SK-N-DZ (cell line): ENCODE data around the gene NAV3.
"Not testable (repeated sequence)": the region's sequence is repeated elsewhere in the genome, so short reads cannot be mapped to it uniquely, and the experiment has no call there.

Experiments used
- DNase-seq: peaks from one replicate; pipeline ENCODE4 v3.0.0-alpha.2; 2015; ENCODE audit warnings: low spot score

Gene NAV3

DNA sequence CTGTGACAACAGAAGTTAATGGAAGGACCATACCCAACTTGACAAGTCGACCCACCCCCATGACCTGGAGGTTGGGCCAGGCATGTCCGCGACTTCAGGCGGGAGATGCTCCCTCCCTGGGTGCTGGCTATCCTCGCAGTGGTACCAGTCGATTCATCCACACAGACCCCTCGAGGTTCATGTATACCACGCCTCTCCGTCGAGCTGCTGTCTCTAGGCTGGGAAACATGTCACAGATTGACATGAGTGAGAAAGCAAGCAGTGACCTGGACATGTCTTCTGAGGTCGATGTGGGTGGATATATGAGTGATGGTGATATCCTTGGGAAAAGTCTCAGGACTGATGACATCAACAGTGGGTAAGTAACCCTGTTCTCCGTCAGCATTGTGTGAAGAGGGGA lies 220.1 kb downstream of the NAV3 start:
- no peak for DNase-seq

DNA sequence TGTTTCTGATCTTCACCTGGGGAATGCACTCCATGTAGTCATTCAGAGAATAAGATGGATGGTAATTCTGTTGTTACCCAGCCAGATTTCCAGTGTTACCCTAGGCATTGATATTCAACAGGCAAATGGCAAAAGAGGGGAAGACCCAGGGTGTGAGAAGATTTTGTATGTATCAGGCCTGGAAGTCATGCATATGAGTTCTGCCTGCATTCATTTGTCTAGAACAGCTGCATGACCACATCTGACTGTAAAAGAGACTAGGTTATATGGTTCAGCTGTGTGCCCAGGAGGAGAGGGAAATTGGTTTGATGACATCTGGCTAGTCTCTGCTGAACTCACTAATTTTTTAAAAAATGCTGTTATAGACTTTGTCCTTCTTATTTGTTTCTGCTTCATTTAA lies 224.9 kb downstream of the NAV3 start:
- DNase-seq: no peak

DNA sequence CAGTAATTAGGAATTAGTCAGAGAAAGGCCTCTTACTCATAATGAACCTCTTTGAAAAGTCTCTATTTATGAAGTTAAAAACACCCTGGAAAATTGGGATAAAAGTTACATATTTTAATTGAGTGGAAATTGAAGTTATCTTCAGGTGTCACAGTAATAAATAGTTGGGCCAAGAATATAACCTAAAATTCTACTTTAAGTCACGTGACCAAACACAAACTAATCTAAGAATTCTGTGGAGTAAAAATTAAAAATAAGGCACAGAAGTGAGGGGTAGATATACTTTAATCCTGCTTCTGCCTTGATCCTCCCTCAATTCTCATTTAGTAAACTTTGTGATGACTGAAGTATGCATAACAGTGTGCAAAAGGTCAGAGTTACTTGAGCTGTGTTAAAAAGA lies 226.4 kb downstream of the NAV3 start:
- DNase-seq: no peak

DNA sequence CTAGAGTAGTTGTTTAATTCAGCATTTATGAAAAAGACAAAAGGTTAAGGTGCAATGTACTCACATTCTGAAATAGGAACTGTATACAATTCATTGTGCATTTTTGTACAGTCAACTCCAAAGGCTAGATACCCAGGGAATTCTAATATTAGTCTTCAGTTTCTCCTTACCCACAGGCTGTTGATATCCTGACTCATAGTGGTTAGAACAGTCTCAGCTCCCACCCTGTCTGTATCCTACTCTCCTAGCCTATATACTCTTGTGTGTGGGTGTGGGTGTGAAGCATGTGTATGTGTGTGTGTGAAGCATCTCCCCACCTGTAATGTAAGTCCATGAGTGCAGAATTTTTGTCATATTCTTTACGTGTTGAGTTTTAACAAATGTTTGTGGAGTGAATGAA lies 229.5 kb downstream of the NAV3 start:
- no peak for DNase-seq

DNA sequence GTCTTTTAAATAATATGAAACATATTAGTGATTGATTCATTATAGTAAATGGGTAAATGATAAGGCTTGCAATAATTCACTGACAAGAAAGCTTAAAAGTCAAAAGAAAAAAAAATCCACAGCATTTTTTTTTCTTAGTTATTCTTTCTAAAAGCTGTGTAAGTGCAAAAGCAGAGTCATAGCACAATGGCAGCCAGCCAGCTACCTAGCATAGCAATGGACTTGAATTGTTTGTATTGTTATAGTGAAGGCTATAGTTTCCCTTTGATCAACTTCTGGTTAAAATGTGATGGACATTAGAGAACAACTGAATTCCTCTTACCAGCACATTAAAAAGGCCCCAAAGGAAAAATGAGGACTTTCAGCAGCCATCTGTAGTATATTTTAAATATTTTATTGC lies 232.1 kb downstream of the NAV3 start:
- no peak for DNase-seq

DNA sequence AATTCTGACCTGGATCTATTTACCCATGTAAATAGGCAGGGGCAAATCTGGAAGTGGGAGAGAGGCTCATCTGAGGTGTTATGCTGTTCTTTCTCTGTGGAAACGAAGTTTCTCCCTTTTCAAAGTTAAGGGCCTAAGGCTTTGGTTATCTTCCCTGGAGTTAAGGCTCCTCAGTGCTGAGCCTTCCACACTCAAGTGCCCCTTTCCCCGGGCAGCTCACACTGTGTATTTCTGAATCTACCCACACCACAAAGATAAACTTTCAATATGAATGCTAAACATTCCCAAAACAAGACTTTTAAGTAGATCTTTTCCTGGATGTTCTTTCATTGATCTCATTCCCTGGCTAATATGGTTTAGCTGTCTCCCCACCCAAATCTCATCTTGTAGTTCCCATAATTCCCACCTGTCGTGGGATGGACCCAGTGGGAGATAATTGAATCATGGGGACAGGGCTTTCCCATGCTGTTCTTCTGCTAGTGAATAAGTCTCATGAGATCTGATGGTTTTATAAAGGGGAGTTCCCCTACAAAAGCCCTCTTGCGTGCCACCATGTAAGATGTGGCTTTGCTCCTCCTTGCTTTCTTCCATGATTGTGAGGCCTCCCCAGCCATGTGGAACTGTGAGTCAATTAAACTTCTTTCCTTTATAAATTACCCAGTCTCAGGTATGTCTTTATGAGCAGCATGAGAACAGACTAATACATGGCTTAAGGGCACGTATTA lies 251.1 kb downstream of the NAV3 start:
- DNase-seq: no peak

DNA sequence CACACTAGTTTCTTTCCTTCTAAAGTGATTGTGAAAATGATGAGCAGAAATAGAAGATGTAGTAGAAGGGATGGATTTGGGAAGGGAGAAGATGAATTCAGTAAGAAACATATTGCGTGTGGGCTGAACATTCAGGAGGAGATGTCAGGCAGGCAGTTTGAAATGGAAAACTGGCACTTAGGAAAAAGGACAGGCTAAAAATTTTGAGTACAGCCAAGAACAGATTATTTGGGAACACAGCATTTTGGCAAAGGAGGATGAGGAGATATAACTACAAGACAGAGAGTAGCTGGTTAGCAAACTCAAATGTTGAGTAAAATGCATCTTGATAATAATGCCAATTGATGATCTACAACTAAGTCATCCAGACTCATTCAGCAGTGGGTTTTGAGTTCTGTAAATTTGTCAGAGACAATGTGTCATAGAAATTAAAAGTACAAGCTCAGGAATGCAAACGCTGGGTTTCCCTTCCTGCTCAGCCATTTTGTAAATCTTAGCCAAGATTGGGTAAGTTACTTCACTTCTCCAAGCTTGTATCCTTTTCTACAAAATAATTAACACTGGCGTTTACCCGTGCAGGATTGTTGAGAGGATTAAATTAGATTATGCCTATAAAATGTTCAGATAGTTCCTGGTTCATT lies 255.0 kb downstream of the NAV3 start:
- no peak for DNase-seq

DNA sequence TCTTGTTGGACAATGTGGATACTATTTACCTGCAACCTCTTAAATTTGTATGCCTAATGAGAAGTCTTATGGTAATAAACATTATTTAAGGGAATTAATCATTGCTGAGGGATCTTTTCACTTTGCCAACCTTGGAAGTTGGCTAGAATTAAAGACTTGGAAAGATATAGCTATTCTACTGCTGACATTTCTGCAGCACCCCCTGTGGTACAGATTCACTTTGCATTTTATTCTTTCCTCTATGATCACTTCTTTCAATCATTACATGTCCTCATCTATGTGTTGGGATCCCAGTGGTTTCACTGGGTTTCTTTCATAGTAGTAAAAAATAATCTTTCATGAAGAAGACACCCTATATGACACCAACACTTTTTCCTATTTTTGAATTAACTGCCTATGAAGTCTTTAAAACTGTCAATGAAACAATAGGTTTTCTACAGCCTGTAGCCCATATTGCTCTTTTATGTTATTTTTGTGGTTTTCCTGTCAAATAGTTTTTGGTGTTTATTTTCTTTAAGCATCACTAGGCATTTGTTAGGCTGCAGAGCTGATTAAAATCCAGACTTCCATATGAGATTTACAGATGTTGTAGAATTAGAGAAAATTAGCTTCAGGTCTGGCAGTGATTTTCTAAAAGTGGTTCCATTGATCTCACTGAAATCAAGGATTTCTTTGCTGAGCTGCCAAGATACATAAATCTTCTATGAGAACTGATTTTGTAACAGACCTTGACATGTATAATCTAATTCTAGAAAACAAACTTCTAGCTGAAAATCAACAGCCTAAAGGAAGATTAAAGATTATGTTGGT lies 256.1 kb downstream of the NAV3 start:
- peak; percentile 31 for DNase-seq

DNA sequence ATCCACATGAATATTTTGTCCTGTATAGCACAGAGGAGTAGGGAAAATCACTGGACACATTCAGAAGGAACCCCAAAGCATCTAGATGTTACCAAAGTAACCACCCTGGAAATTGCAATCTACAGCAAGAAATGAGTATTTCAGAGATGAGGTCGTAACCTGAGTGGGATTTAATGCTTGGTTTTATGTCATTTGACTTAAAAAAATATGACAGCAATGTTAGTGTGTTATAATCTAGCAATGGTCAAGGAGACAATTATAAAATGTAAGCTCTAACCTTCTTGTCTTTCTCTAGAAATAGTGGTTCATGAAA lies 256.6 kb downstream of the NAV3 start:
- no peak for DNase-seq

DNA sequence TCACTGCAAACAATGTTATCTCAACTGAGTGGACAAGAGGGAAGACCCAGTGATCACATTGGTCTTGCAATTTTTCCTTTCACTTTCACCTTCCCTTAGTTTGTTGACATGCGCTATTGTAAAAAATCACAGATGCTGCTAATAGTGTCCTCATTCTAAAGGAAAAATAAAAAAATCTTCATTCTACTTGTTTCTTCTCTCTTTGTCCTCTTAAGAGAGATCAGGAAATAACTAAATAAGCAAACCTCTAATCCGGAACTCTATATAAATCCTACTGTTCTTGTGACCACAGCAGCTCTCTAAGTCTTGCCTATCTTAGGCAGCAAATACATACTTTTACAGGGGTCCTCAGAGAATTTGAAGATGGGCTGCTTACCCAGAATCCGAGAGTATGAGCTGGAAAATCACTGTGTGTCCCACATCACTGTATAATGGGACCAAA lies 257.7 kb downstream of the NAV3 start:
- no peak for DNase-seq

DNA sequence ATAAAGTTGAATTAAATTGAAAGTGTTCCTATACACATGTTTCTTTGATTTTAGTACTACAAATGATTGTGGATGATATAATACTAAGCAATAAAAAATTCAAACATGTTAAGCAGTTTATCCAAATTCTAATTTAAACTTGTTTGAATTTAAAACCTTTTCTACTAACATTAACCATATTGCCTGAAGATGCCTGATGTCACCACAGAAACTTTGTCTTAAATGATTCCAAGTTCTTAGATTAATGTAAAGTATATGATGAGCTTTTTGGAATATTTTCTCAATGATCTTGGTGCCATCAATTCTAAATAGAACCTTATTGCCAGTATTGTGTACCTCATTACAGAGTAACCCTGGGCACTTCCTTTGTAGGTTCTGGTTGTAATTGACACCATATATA lies 259.6 kb downstream of the NAV3 start:
- DNase-seq: no peak

DNA sequence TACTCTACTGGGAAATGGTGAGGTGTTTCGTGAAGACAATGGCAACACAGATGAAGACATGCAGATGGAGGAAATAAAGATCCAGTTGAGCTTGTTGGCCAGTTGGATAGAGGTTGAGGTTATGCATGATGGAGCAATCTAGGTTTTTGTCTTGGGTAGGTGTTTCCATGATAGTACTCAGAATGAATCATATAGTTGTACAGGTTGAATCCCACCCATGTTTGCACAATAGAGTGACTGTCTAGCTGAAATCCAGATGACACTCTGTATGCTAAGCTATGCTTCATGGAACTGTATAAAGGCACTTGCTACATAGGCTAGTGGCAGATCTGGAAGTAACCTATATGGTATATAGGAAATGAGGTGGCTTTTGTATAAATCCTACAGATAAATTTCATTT lies 264.9 kb downstream of the NAV3 start:
- no peak for DNase-seq

DNA sequence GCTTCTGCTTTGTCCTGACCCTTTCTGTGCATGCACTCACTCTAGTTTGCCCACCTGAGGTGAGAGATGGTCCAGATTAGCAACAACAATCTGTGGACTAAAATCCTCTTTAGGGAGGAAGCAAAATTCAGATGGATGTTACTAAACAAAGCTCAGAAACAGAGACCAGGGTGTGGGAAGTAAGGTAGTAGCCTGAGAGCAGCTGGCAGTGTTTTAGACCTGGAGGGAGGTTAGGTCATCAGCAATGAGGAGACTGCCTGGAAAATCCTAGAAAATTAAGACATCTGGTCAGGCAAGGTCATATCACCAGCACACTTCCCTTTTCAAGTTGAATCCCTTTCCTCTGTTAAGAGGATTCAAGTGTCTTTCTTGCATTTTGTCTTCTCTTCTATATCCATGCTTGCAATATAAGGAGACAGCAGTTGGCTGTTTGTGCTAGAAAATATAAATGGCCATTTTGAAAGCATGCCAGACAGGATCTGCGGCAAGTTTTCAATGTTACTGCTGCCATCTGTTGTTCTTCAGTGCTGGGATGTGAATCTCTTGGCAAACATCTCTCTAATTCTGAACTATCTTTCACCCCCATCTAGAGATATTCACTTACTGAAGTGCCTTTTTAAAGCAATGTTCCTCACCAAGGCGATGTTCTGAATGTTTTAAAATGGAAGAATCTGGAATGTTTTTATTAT lies 266.4 kb downstream of the NAV3 start:
- DNase-seq: peak; percentile 38

DNA sequence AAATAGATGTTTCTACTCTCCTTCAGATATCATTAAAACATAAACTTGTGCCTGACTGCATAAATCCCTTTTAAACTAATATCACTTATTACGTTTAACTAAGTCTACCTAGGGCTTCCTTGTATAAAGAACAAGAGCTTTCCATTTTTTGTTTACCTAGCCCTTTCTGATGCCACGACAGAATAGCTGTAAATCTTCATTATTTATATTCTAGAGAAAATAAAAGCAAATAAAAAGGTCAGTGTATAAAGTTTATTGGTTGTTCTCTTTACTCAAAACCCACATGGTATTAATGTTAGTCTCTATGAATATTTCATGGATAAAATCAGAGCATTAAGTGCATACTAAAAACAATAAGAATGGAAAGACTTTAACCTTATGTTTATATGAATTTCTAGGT lies 269.1 kb downstream of the NAV3 start:
- DNase-seq: no peak

DNA sequence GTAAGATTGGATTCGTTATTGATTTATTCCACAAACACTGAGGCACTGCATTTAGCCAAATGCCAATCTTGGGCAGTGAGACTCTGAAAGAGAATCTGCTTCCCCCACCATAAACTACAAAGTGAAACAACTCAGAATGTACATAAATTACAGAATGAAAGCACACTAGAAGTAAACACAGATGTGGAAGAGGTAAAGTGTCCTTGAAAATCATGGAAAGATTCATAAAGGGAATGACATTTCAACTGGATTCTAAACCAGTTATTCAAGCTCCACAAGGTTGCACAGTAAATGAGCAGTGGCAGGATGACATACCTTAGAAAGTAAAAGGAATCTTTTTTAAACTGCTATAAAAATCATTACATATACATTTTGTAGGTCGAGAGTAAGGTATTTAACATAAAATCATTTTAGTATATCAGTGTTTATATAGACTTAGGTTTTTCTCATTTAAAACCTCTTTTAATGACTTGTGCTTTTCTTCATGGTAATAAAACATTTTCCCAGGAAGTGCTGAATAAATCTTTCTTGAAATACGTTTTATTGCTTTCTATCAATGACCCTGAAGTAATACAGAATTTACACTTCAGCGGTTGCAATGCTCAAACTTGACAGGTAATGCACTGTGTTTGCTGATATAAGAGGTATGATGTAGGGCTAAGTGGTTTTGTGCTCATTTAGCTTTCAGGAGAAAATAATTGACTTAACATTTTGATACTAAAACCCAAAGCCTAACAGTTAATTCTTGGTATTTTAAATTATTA lies 270.6 kb downstream of the NAV3 start:
- no peak for DNase-seq

DNA sequence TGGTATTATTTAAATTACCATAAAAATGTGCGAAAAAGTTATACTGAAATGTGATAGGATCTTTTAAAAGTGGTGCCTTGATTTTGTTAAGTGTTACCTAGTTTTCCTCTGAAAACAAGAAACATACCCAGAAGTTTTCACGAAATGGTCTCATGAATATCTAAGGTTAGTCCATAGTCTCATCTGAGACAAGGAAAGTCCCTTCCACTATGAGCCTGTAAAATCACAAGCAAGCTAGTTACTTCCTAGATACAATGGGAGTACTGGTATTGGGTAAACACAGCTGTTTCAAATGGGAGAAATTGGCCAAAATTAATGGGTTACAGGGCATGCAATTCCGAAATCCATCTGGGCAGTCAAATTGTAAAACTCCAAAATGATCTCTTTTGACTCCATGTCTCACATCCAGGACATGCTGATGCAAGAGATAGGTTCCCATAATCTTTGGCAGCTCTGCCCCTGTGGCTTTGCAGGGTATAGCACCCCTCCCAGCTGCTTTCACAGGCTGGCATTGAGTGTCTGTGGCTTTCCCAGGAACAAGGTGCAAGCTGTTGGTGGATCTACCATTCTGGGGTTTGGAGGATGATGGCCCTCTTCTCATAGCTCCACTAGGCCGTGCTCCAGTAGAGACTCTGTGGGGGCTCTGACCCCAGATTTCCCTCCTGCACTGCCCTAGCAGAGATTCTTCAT lies 271.4 kb downstream of the NAV3 start:
- DNase-seq: no peak

DNA sequence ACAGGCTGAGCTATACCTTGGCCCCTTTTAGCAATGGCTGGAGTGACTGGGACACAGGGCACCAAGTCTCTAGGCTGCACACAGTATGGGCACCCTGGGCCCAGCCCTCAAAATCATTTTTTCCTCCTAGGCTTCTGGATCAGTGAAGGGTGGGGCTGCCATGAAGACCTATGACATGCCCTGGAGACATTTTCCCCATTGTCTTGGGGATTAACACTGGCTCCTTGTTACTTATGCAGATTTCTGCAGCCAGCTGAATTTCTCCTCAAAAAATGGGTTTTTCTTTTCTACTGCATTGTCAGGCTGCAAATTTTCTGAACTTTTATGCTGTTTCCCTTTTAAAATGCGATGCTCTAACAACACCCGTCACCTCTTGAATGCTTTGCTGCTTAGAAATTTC lies 272.1 kb downstream of the NAV3 start:
- not testable (repeated sequence) for DNase-seq

DNA sequence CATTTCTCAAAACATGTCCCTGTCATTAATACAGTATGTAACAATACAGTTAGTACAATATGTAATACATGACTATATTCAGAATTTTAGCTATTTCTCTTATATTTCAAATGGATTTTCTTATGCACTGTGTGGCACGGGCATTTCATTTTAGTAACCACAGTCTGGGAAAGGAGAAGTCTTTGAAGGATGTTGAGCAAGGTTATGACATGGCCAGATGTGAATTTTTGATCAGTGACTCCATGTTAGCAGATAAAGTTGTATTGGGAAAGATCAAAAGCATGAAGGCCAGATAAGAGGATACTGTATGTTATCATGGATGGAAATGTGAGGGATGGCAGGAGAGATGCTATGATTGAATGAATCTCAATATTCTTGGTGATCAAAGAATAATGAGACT lies 285.2 kb downstream of the NAV3 start:
- no peak for DNase-seq

DNA sequence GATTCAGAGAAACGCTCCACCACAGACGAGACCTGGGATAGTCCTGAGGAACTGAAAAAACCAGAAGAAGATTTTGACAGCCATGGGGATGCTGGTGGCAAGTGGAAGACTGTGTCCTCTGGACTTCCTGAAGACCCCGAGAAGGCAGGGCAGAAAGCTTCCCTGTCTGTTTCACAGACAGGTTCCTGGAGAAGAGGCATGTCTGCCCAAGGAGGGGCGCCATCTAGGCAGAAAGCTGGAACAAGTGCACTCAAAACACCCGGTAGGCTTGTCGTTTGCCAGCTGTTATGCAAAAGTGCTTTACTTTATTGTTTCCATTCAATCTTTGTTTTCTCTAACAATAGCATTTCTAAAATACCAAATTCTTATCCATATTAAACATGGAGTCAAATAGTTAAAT lies 287.3 kb downstream of the NAV3 start:
- DNase-seq: peak; percentile 27

DNA sequence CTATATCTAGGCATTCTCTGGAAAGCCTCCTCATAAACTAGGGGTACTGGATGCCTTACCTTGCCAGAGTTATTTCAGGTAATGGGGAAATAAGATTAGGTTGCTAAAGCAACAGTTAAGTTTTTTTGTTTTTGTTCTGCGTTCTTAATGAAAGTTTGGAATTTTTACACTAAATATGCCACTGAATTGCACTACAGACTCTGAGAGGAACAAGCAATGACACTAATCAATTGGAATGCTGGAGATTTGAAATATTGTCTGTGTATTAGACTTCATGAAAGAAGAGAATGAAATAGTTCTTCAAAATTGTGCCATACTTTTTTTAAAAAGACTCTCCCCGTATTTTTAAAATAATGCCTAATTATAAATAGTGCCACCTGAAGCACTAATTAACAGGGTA lies 287.8 kb downstream of the NAV3 start:
- no peak for DNase-seq

DNA sequence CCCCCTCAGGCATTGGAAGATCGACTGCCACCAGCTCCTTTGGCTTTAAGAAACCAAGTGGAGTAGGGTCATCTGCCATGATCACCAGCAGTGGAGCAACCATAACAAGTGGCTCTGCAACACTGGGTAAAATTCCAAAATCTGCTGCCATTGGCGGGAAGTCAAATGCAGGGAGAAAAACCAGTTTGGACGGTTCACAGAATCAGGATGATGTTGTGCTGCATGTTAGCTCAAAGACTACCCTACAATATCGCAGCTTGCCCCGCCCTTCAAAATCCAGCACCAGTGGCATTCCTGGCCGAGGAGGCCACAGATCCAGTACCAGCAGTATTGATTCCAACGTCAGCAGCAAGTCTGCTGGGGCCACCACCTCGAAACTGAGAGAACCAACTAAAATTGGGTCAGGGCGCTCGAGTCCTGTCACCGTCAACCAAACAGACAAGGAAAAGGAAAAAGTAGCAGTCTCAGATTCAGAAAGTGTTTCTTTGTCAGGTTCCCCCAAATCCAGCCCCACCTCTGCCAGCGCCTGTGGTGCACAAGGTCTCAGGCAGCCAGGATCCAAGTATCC lies 288.7 kb downstream of the NAV3 start:
- DNase-seq: no peak
